Liver (tissue), 9 donors: ENCODE results near the gene DTD1. TPM values are rescaled to one million over a fixed set of nuclear protein-coding genes. Genes with fewer than 3 reads are reported as not detected.

Source experiments
- DNase-seq: peaks from one replicate; pipeline ENCODE4 v3.0.0-alpha.2; 2017; ENCODE audit warnings: low spot score
- H3K27ac ChIP-seq, 2 donors: one replicate each; pipeline ENCODE4 v1.7.0; 2013; ENCODE audit warnings: inconsistent platforms in 2 of 2, low read length in 2 of 2, control low read depth in 1 of 2, low read depth in 1 of 2, mild to moderate bottlenecking in 1 of 2
- H3K27me3 ChIP-seq, 4 donors: one replicate each; pipeline versions ENCODE4 v1.6.1 to v1.7.0; 2013; ENCODE audit warnings: low read length in 3 of 4, inconsistent platforms in 1 of 4, mild to moderate bottlenecking in 1 of 4, moderate library complexity in 1 of 4; ENCODE audit not compliant: control insufficient read depth in 4 of 4, insufficient read depth in 4 of 4
- H3K36me3 ChIP-seq, 4 donors: one replicate each; pipeline versions ENCODE4 v1.6.1 to v1.7.0; 2013; ENCODE audit warnings: low read length in 3 of 4, mild to moderate bottlenecking in 3 of 4, low read depth in 1 of 4, moderate library complexity in 1 of 4; ENCODE audit not compliant: control insufficient read depth in 4 of 4, insufficient read depth in 3 of 4
- H3K4me1 ChIP-seq, 4 donors: one replicate each; pipeline versions ENCODE4 v1.6.1 to v1.7.0; 2013; ENCODE audit warnings: low read length in 3 of 4, mild to moderate bottlenecking in 3 of 4, moderate library complexity in 1 of 4; ENCODE audit not compliant: control insufficient read depth in 4 of 4, insufficient read depth in 4 of 4
- H3K4me3 ChIP-seq, 3 donors: one replicate each; pipeline versions ENCODE4 v1.6.1 to v1.7.0; 2013; ENCODE audit warnings: low read length in 3 of 3, control low read depth in 1 of 3, low read depth in 1 of 3, mild to moderate bottlenecking in 1 of 3
- H3K9ac ChIP-seq, 2 donors: one replicate each; pipeline ENCODE4 v1.7.0; 2013; ENCODE audit warnings: low read length in 2 of 2, mild to moderate bottlenecking in 2 of 2, moderate library complexity in 2 of 2, control low read depth in 1 of 2, low read depth in 1 of 2
- H3K9me3 ChIP-seq, 4 donors: one replicate each; pipeline versions ENCODE4 v1.6.1 to v1.7.0; 2013; ENCODE audit warnings: low read length in 3 of 4; ENCODE audit not compliant: control insufficient read depth in 4 of 4
- EGR1 ChIP-seq, 2 donors: IDR thresholded peaks; 2 replicates each; pipeline ENCODE4 v1.6.1; 2016 to 2018; ENCODE audit warnings: antibody characterized with exemption in 2 of 2, low read depth in 2 of 2
- GABPA ChIP-seq, 2 donors: IDR thresholded peaks in 1 of 2; conservative IDR thresholded peaks in 1 of 2; 2 replicates each; pipeline ENCODE4 v1.6.1; 2016; ENCODE audit warnings: antibody characterized with exemption in 2 of 2, mild to moderate bottlenecking in 1 of 2, moderate library complexity in 1 of 2
- HNF4A ChIP-seq, 2 donors: conservative IDR thresholded peaks; 2 replicates each; pipeline ENCODE4 v1.6.1; 2016; ENCODE audit warnings: antibody characterized with exemption in 2 of 2, mild to moderate bottlenecking in 2 of 2
- JUND ChIP-seq, 2 donors: IDR thresholded peaks; 2 replicates each; pipeline ENCODE4 v1.6.1; 2016; ENCODE audit warnings: antibody characterized with exemption in 2 of 2
- NR2F2 ChIP-seq: IDR thresholded peaks from 2 replicates; pipeline ENCODE4 v1.6.1; 2016; ENCODE audit warnings: antibody characterized with exemption
- RAD21 ChIP-seq, 2 donors: IDR thresholded peaks; 2 replicates each; pipeline ENCODE4 v1.6.1; 2016; ENCODE audit warnings: antibody characterized with exemption in 2 of 2, mild to moderate bottlenecking in 2 of 2
- RXRA ChIP-seq, 2 donors: IDR thresholded peaks; 2 replicates each; pipeline ENCODE4 v1.6.1; 2017 to 2018; ENCODE audit warnings: antibody characterized with exemption in 2 of 2, mild to moderate bottlenecking in 1 of 2
- TAF1 ChIP-seq: conservative IDR thresholded peaks from 2 replicates; pipeline ENCODE4 v1.6.1; 2016; ENCODE audit warnings: antibody characterized with exemption, mild to moderate bottlenecking
- YY1 ChIP-seq: IDR thresholded peaks from 2 replicates; pipeline ENCODE4 v1.6.1; 2016; ENCODE audit warnings: antibody characterized with exemption, mild to moderate bottlenecking
- whole genome bisulfite sequencing: extraction: QIAGEN DNeasy Blood & Tissue Kit; methylation state at CpG from one replicate; pipeline ENCODE4 v1.1.7; 2013; 5-methylcytosine and 5-hydroxymethylcytosine counted together
- polyA plus RNA-seq, 2 donors: library from polyadenylated mRNA; stranded (reverse) in 1 of 2; unstranded in 1 of 2; fragments of 200-250 nt in 1 of 2; fragments of >200 nt in 1 of 2; fragmentation: Nextera tagmentation in 1 of 2; extraction: Ambion mirVana in 1 of 2; gene quantifications; one replicate each; pipeline versions ENCODE4 v1.2.1 to v1.2.3, GENCODE V29; 2013 to 2015
- total RNA-seq, 2 donors: library from RNA; depleted of rRNA; stranded (reverse); fragments of >200 nt; gene quantifications; one replicate each; pipeline ENCODE4 v1.2.3, GENCODE V29; 2014
- TF ChIP-seq, protein P1 (sequence below): fragments of 150-350 bp; IDR thresholded peaks from 2 replicates; pipeline ENCODE4 v1.5.1; 2017; ENCODE audit warnings: improper control_type of control experiment, low read depth, low read length; ENCODE audit not compliant: missing input control
- TF ChIP-seq, protein P2 (sequence below): IDR thresholded peaks from 2 replicates; pipeline ENCODE4 v1.6.1; 2016; ENCODE audit warnings: antibody characterized with exemption
- TF ChIP-seq, protein P3 (sequence below): IDR thresholded peaks from 2 replicates; pipeline ENCODE4 v1.6.1; 2016; ENCODE audit warnings: antibody characterized with exemption
- TF ChIP-seq, protein P4 (sequence below): IDR thresholded peaks from 2 replicates; pipeline ENCODE4 v1.6.1; 2016; ENCODE audit warnings: antibody characterized with exemption, mild to moderate bottlenecking
- donor health status: healthy.
- donor health status: healthy.
- donor health status: healthy.
- donor health status: healthy.
- donor health status: healthy.

Gene DTD1
- total and polyA plus RNA-seq, 4 donors: 7.8 to 11.3 (median 10.1) TPM

DNA sequence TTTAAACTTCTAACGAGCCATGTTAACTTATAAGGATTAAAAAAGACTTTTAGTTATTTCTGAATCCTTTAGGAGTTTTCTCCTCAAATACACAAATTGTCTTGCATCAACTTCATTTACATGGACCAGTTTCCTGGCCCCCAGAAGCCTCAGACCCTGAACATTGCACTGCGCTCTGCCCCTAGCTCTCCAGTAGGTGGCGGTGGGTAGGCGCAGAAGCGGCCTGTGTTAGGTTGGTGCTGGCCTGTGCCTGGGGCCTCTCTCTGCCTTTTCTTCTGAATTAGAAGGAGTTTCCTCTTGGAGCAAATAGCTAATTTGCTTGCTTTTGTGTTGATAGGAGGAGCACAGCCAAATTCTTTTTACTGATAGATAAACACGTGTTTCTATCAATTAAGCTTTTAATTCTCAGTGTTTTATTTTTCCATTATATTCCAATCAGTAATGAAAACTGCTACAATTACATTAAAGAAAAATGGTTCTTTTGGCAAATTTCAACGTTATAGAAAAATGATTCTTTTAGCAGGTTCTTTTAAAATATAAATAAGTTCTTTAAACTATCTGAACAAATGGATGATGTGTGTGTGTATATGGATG is 44.4 kb downstream of the DTD1 start:
- Histone ChIP-seq H3K9ac (no peak overlapping the region), H3K27ac (no peak overlapping the region), H3K4me3 (no peak overlapping the region), H3K9me3 (no peaks in the 10 kb centered on the region), H3K36me3 (no peaks in the 10 kb centered on the region), H3K4me1 (no peaks in the 10 kb centered on the region), H3K27me3 (no peaks in the 10 kb centered on the region)
- DNase-seq: peak; percentile 60
- WGBS: 38% methylated on average over 7 of the region's 7 CpGs
- TF ChIP-seq, protein P1, sequence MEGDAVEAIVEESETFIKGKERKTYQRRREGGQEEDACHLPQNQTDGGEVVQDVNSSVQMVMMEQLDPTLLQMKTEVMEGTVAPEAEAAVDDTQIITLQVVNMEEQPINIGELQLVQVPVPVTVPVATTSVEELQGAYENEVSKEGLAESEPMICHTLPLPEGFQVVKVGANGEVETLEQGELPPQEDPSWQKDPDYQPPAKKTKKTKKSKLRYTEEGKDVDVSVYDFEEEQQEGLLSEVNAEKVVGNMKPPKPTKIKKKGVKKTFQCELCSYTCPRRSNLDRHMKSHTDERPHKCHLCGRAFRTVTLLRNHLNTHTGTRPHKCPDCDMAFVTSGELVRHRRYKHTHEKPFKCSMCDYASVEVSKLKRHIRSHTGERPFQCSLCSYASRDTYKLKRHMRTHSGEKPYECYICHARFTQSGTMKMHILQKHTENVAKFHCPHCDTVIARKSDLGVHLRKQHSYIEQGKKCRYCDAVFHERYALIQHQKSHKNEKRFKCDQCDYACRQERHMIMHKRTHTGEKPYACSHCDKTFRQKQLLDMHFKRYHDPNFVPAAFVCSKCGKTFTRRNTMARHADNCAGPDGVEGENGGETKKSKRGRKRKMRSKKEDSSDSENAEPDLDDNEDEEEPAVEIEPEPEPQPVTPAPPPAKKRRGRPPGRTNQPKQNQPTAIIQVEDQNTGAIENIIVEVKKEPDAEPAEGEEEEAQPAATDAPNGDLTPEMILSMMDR: peak; percentile 72
- TF ChIP-seq, protein P2, sequence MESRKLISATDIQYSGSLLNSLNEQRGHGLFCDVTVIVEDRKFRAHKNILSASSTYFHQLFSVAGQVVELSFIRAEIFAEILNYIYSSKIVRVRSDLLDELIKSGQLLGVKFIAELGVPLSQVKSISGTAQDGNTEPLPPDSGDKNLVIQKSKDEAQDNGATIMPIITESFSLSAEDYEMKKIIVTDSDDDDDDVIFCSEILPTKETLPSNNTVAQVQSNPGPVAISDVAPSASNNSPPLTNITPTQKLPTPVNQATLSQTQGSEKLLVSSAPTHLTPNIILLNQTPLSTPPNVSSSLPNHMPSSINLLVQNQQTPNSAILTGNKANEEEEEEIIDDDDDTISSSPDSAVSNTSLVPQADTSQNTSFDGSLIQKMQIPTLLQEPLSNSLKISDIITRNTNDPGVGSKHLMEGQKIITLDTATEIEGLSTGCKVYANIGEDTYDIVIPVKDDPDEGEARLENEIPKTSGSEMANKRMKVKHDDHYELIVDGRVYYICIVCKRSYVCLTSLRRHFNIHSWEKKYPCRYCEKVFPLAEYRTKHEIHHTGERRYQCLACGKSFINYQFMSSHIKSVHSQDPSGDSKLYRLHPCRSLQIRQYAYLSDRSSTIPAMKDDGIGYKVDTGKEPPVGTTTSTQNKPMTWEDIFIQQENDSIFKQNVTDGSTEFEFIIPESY: no peak
- peak; percentile 87 to 91 for TF ChIP-seq RAD21 (IDR thresholded peaks at IDR 0.05)

DNA sequence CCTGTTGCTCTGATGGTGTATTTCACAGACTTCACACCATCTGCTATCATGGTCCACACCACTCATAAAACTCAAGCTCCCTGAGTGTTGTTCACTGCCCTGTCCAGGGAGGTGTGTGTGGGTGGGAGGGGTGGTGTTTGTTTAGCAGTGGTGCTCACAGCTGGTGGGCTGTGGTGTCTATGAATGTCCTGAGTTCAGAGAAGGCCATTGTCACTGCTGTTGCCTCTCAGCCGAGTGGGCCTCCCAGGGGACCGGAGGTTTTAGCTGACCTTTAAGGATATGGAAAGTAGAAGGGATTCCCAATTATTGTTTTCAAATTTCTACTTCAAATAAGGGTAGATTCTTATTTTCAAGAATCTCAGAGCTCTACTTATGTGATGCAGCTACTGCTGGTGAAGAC is 45.6 kb downstream of the DTD1 start:
- 96% methylated on average over 2 of the region's 2 CpGs for WGBS
- no peaks in the 10 kb centered on the region for H3K36me3 ChIP-seq

More for the DNA sequence above, 45.6 kb downstream of the DTD1 start:
- Histone ChIP-seq H3K9ac (no peak overlapping the region), H3K27me3 (no peaks in the 10 kb centered on the region), H3K9me3 (no peaks in the 10 kb centered on the region), H3K4me1 (no peaks in the 10 kb centered on the region), H3K27ac (no peak overlapping the region), H3K4me3 (no peak overlapping the region)
- DNase-seq: no peak
- TF ChIP-seq RAD21 (IDR thresholded peaks at IDR 0.05): no peak
- no peak for TF ChIP-seq GABPA (IDR thresholded peaks at IDR 0.05 in 1 of 2, conservative IDR thresholded peaks at IDR 0.05 in 1 of 2)
- no peak for TF ChIP-seq JUND (IDR thresholded peaks at IDR 0.05)
- TF ChIP-seq, protein P3, sequence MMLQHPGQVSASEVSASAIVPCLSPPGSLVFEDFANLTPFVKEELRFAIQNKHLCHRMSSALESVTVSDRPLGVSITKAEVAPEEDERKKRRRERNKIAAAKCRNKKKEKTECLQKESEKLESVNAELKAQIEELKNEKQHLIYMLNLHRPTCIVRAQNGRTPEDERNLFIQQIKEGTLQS: no peak
- no peak for TF ChIP-seq NR2F2
- no peak for TF ChIP-seq YY1
- no peak for TF ChIP-seq HNF4A (conservative IDR thresholded peaks at IDR 0.05)
- TF ChIP-seq TAF1: no peak
- TF ChIP-seq EGR1 (IDR thresholded peaks at IDR 0.05; ENCODE audit: low read depth in 2 of 2): no peak
- no peak for TF ChIP-seq RXRA (IDR thresholded peaks at IDR 0.05)
- TF ChIP-seq, protein P1: no peak
- TF ChIP-seq, protein P4, sequence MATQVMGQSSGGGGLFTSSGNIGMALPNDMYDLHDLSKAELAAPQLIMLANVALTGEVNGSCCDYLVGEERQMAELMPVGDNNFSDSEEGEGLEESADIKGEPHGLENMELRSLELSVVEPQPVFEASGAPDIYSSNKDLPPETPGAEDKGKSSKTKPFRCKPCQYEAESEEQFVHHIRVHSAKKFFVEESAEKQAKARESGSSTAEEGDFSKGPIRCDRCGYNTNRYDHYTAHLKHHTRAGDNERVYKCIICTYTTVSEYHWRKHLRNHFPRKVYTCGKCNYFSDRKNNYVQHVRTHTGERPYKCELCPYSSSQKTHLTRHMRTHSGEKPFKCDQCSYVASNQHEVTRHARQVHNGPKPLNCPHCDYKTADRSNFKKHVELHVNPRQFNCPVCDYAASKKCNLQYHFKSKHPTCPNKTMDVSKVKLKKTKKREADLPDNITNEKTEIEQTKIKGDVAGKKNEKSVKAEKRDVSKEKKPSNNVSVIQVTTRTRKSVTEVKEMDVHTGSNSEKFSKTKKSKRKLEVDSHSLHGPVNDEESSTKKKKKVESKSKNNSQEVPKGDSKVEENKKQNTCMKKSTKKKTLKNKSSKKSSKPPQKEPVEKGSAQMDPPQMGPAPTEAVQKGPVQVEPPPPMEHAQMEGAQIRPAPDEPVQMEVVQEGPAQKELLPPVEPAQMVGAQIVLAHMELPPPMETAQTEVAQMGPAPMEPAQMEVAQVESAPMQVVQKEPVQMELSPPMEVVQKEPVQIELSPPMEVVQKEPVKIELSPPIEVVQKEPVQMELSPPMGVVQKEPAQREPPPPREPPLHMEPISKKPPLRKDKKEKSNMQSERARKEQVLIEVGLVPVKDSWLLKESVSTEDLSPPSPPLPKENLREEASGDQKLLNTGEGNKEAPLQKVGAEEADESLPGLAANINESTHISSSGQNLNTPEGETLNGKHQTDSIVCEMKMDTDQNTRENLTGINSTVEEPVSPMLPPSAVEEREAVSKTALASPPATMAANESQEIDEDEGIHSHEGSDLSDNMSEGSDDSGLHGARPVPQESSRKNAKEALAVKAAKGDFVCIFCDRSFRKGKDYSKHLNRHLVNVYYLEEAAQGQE: no peak
